ENCODE data around the gene COL6A2. TPM values are rescaled to one million over a fixed set of nuclear protein-coding genes. Genes with fewer than 3 reads are reported as not detected.

COL6A2 gene
- total and polyA plus RNA-seq, 2 donors (not counting 1 experiment from before 2014, with no cell fraction given) = 1.2 to 2.1 TPM

- Mint-ChIP-seq H3K27ac (no peak overlapping the region), H3K9me3 (ENCODE audit: insufficient read depth) (no peaks in the 10 kb centered on the region), H3K27me3 (peaks cover 33% of the 10 kb centered on the region), H3K4me1 (peaks cover 4% of the 10 kb centered on the region), H3K4me3 (peak overlapping the region; percentile 61)
- no peak overlapping the region for H3K4me3 ChIP-seq (ENCODE audit: control extremely low read depth in 1 of 5, extremely low read depth in 1 of 5, insufficient read depth in 1 of 5, low read depth in 2 of 5, low read length in 4 of 5)
- no peaks in the 10 kb centered on the region for H3K79me2 ChIP-seq (ENCODE audit: control insufficient read depth, insufficient read depth, low read length)
- no peak overlapping the region for H2AFZ ChIP-seq (ENCODE audit: insufficient read depth, low read depth, low read length, poor library complexity, severe bottlenecking)
- POLR2A ChIA-PET = no interaction called here
- DNase-seq = no peak
- H3K4me2 ChIP-seq (replicated peaks; ENCODE audit: low read depth, low read length, poor library complexity, severe bottlenecking) = no peak overlapping the region
- intact Hi-C loops (cut with micrococcal nuclease) = no loop called here
- H4K20me1 ChIP-seq (ENCODE audit: control insufficient read depth, insufficient read depth, low read length, poor library complexity, severe bottlenecking) = no peaks in the 10 kb centered on the region
- no peak for ATAC-seq (ENCODE audit: low read depth)
- H3K4me1 ChIP-seq (ENCODE audit: control insufficient read depth in 2 of 2, insufficient read depth in 2 of 2, low read length in 2 of 2) = peaks cover 0 to 3% of the 10 kb centered on the region in 2 donors
- CTCF ChIA-PET = no interaction called here
- 94% methylated on average over 13 of the region's 16 CpGs for WGBS (ENCODE audit: insufficient coverage)
- peaks cover 0 to 19% (median 9%) of the 10 kb centered on the region in 4 experiments for H3K27me3 ChIP-seq (replicated peaks in 1 of 4; ENCODE audit: control extremely low read depth in 1 of 4, control insufficient read depth in 3 of 4, insufficient read depth in 4 of 4, low read length in 3 of 4)
- H3K27ac ChIP-seq (ENCODE audit: low read length in 2 of 2) = no peak overlapping the region
- TF ChIP-seq CTCF (IDR thresholded peaks at IDR 0.05) = no peak
- no peak for TF ChIP-seq EZH2 (IDR thresholded peaks at IDR 0.05; ENCODE audit: borderline replicate concordance, insufficient read depth, low read depth, low read length, poor library complexity, severe bottlenecking)
- no peak overlapping the region for H3K9ac ChIP-seq (ENCODE audit: low read length)
- peaks cover 0 to 6% (median 3%) of the 10 kb centered on the region in 3 donors for H3K9me3 ChIP-seq (ENCODE audit: control extremely low read depth in 1 of 3, control insufficient read depth in 2 of 3, insufficient read depth in 1 of 3, low read length in 2 of 3)
- H3K36me3 ChIP-seq (replicated peaks in 1 of 2; ENCODE audit: control extremely low read depth in 1 of 2, control insufficient read depth in 1 of 2, extremely low read depth in 1 of 2, insufficient read depth in 2 of 2, low read length in 1 of 2) = no peaks in the 10 kb centered on the region
These were observed 1.1 kb upstream of the COL6A2 start for GRCh38 chr21:46096596-46097335.

All from B cell (primary cell).